AG08395 (cell line): ENCODE results near the gene SGSM2.

ENCODE experiments used
- DNase-seq: peaks from one replicate; pipeline ENCODE4 v3.0.0; 2012; ENCODE audit warnings: mixed read lengths, low spot score

The SGSM2 gene

GRCh38 chr17:2368359-2368758, 31.1 kb downstream of the SGSM2 start:
- no peak for DNase-seq

- DNase-seq = no peak
Measured at GRCh38 chr17:2369039-2369438, 31.7 kb downstream of the SGSM2 start.

GRCh38 chr17:2369551-2370210, 32.4 kb downstream of the SGSM2 start:
- no peak for DNase-seq

GRCh38 chr17:2370211-2370589, 32.9 kb downstream of the SGSM2 start:
- no peak for DNase-seq

- no peak for DNase-seq
Measured at GRCh38 chr17:2371183-2372130, 34.2 kb downstream of the SGSM2 start.

GRCh38 chr17:2372180-2372579, 34.9 kb downstream of the SGSM2 start:
- no peak for DNase-seq

GRCh38 chr17:2372681-2373080, 35.4 kb downstream of the SGSM2 start:
- no peak for DNase-seq

GRCh38 chr17:2373179-2373578, 35.9 kb downstream of the SGSM2 start:
- no peak for DNase-seq

GRCh38 chr17:2374549-2375285, 37.4 kb downstream of the SGSM2 start:
- DNase-seq = no peak

GRCh38 chr17:2375406-2375805, 38.1 kb downstream of the SGSM2 start:
- no peak for DNase-seq

- DNase-seq = no peak
Measured at GRCh38 chr17:2376107-2376506, 38.8 kb downstream of the SGSM2 start.

GRCh38 chr17:2377659-2378058, 40.4 kb downstream of the SGSM2 start:
- DNase-seq = no peak

- no peak for DNase-seq
Measured at GRCh38 chr17:2378905-2379304, 41.6 kb downstream of the SGSM2 start.

GRCh38 chr17:2379489-2380225, 42.4 kb downstream of the SGSM2 start:
- no peak for DNase-seq

GRCh38 chr17:2380226-2380922, 43.1 kb downstream of the SGSM2 start:
- DNase-seq = no peak

- no peak for DNase-seq
Measured at GRCh38 chr17:2380950-2381649, 43.8 kb downstream of the SGSM2 start.

GRCh38 chr17:2383628-2384167, 46.4 kb downstream of the SGSM2 start:
- no peak for DNase-seq

- no peak for DNase-seq
Measured at GRCh38 chr17:2384439-2385127, 47.3 kb downstream of the SGSM2 start.

GRCh38 chr17:2385240-2386210, 48.2 kb downstream of the SGSM2 start:
- no peak for DNase-seq
